K562 (cell line): ENCODE results near the gene HIPK1. TPM values are rescaled to one million over a fixed set of nuclear protein-coding genes. Genes with fewer than 3 reads are reported as not detected.

ENCODE experiments used
- ATAC-seq: fragments of 200-7000 bp; cut with Tn5 transposase; 3 replicates; pipeline ENCODE4 v1.9.1; 2020; ENCODE audit warnings: moderate library complexity
- BruUV-seq: library from RNA; stranded (reverse); fragments of 400-500 nt; replicated peaks from 2 replicates; lab custom pipeline; 2021; lab: Mats Ljungman, UMichigan
- CTCF ChIA-PET: fragments of 300-600 bp; formaldehyde crosslinking; extraction: SDS; loops from one replicate; lab custom pipeline; 2021; ENCODE audit warnings: low intra/inter-chr PET ratio; lab: Yijun Ruan, JAX
- POLR2A ChIA-PET: fragments of 300-600, 350-650 bp; sonication (Branson Sonifier 250); formaldehyde crosslinking; extraction: SDS; loops from one replicate; lab custom pipeline; 2021; ENCODE audit warnings: antibody characterized with exemption, inconsistent platforms; lab: Yijun Ruan, JAX
- DNase-seq, 4 experiments: peaks; one replicate each; pipeline versions ENCODE4 v3.0.0 to v3.0.0-alpha.2; 2011 to 2018; ENCODE audit warnings: low spot score in 3 of 4, mixed read lengths in 3 of 4; ENCODE audit errors: extremely low read depth in 1 of 4
- FAIRE-seq: peaks from 2 replicates; lab custom pipeline; 2011; peaks lifted over from hg19 to GRCh38; lab: Jason Lieb, UNC
- H2AFZ ChIP-seq: 2 replicates; pipeline ENCODE4 v1.6.0; 2011; ENCODE audit warnings: low read depth, low read length, control low read depth, inconsistent platforms
- H3K27ac ChIP-seq: fragments of 200-600 bp; 3 replicates; pipeline ENCODE4 v1.8.0; 2011; ENCODE audit warnings: low read depth, mild to moderate bottlenecking, control low read depth, inconsistent platforms, low read length, moderate library complexity, mixed read lengths; ENCODE audit errors: extremely low read depth
- H3K27me3 ChIP-seq, 2 experiments: fragments of 300-600 bp in 1 of 2; 2 replicates in 1 of 2; 3 replicates in 1 of 2; pipeline versions ENCODE4 v1.6.0 to v1.8.0; 2011; ENCODE audit warnings: inconsistent platforms in 2 of 2, low read length in 2 of 2, mild to moderate bottlenecking in 1 of 2, mixed read lengths in 1 of 2, moderate library complexity in 1 of 2; ENCODE audit not compliant: control insufficient read depth in 2 of 2, insufficient read depth in 2 of 2
- H3K36me3 ChIP-seq: fragments of 300-600 bp; 3 replicates; pipeline ENCODE4 v1.8.0; 2011; ENCODE audit warnings: mild to moderate bottlenecking, low read length, inconsistent platforms; ENCODE audit not compliant: control insufficient read depth, insufficient read depth
- H3K4me1 ChIP-seq, 2 experiments: fragments of 200-600 bp in 1 of 2; replicated peaks in 1 of 2; 2 replicates in 1 of 2; 3 replicates in 1 of 2; pipeline versions ENCODE4 v1.5.1 to v1.8.0; 2011; ENCODE audit warnings: inconsistent platforms in 2 of 2, low read length in 2 of 2, mild to moderate bottlenecking in 1 of 2, mixed read lengths in 1 of 2, moderate library complexity in 1 of 2; ENCODE audit not compliant: control insufficient read depth in 2 of 2, insufficient read depth in 2 of 2
- H3K4me2 ChIP-seq: 2 replicates; pipeline ENCODE4 v1.6.1; 2011; ENCODE audit warnings: low read length, control low read depth, inconsistent platforms, mixed read lengths; ENCODE audit not compliant: insufficient read depth
- H3K4me3 ChIP-seq: fragments of 200-600 bp; sonication (generic), shearing (Covaris generic); 2 replicates; pipeline ENCODE4 v1.5.1; 2016; ENCODE audit warnings: control low read depth, inconsistent platforms
- H3K79me2 ChIP-seq: fragments of 200-600 bp; 3 replicates; pipeline ENCODE4 v1.8.0; 2011; ENCODE audit warnings: low read length, inconsistent platforms; ENCODE audit not compliant: control insufficient read depth, insufficient read depth
- H3K9ac ChIP-seq, 2 experiments: 2 replicates each; pipeline versions ENCODE4 v1.6.0 to v1.6.1; 2011; ENCODE audit warnings: low read depth in 2 of 2, low read length in 2 of 2, control low read depth in 1 of 2, inconsistent platforms in 1 of 2, mild to moderate bottlenecking in 1 of 2, mixed read lengths in 1 of 2; ENCODE audit not compliant: insufficient read depth in 1 of 2
- H3K9me1 ChIP-seq: one replicate; pipeline ENCODE4 v1.6.0; 2011; ENCODE audit warnings: inconsistent platforms, mild to moderate bottlenecking, low read length, moderate library complexity; ENCODE audit not compliant: control insufficient read depth, insufficient read depth
- H3K9me3 ChIP-seq: replicated peaks from 2 replicates; pipeline ENCODE4 v1.5.1; 2011; ENCODE audit warnings: low read depth, low read length, inconsistent platforms; ENCODE audit not compliant: control insufficient read depth, insufficient read depth
- H4K20me1 ChIP-seq: replicated peaks from 2 replicates; pipeline ENCODE4 v1.6.1; 2011; ENCODE audit warnings: low read length, inconsistent platforms, mixed read lengths; ENCODE audit not compliant: control insufficient read depth, insufficient read depth
- BDP1 ChIP-seq: IDR thresholded peaks from 3 replicates; pipeline ENCODE4 v1.6.1; 2011; ENCODE audit not compliant: insufficient read length, insufficient read depth
- IFI16 ChIP-seq: fragments of 250-450 bp; sonication (Bioruptor Pico); IDR thresholded peaks from 2 replicates; pipeline ENCODE4 v2.1.2; 2022; ENCODE audit warnings: mild to moderate bottlenecking, inconsistent platforms
- KDM2B ChIP-seq: fragments of 250-450 bp; sonication (Bioruptor Pico); IDR thresholded peaks from 2 replicates; pipeline ENCODE4 v1.8.0; 2021; ENCODE audit warnings: mild to moderate bottlenecking, moderate library complexity
- NR2C1 ChIP-seq, 2 experiments: fragments of 450-650 bp; IDR thresholded peaks; 2 replicates each; pipeline ENCODE4 v1.6.1; 2017; ENCODE audit warnings: mild to moderate bottlenecking in 2 of 2, antibody characterized with exemption in 1 of 2, inconsistent platforms in 1 of 2, missing compliant biosample characterization in 1 of 2, missing genetic modification characterization in 1 of 2
- PHF21A ChIP-seq: fragments of 450-650 bp; IDR thresholded peaks from 2 replicates; pipeline ENCODE4 v1.6.1; 2017; ENCODE audit warnings: low read depth, borderline replicate concordance
- RBM39 ChIP-seq: fragments of 200-400 bp; formaldehyde crosslinking; optimal IDR thresholded peaks from 2 replicates; pipeline ENCODE3; 2018; ENCODE audit warnings: low read depth, low read length
- RFX1 ChIP-seq: fragments of 450-650 bp; IDR thresholded peaks from 2 replicates; pipeline ENCODE4 v1.6.1; 2016; ENCODE audit warnings: mild to moderate bottlenecking, moderate library complexity
- RFX7 ChIP-seq: fragments of 250-450 bp; sonication (Bioruptor Pico); IDR thresholded peaks from 2 replicates; pipeline ENCODE4 v1.5.1; 2021; ENCODE audit warnings: mild to moderate bottlenecking
- YBX1 ChIP-seq: fragments of 450-650 bp; IDR thresholded peaks from 2 replicates; pipeline ENCODE4 v1.7.1; 2016; ENCODE audit warnings: mild to moderate bottlenecking
- ZC3H4 ChIP-seq: sonication (generic); formaldehyde crosslinking; IDR thresholded peaks from 2 replicates; pipeline ENCODE4 v1.9.0; 2021; ENCODE audit warnings: missing genetic modification reagents, borderline replicate concordance
- ZNF639 ChIP-seq, 2 experiments: fragments of 200-800 bp in 1 of 2; sonication (Bioruptor generic) in 1 of 2; sonication (generic) in 1 of 2; formaldehyde crosslinking in 1 of 2; IDR thresholded peaks in 1 of 2; conservative IDR thresholded peaks in 1 of 2; 2 replicates each; pipeline versions ENCODE4 v1.5.0 to v1.6.1; 2016 to 2020; ENCODE audit warnings: missing compliant biosample characterization in 1 of 2, missing genetic modification characterization in 1 of 2, missing genetic modification reagents in 1 of 2
- ZNF695 ChIP-seq: fragments of 450-650 bp; formaldehyde crosslinking; IDR thresholded peaks from 2 replicates; pipeline ENCODE4 v1.4.0; 2020; ENCODE audit warnings: mild to moderate bottlenecking, moderate library complexity
- ZNF740 ChIP-seq, 3 experiments: fragments of 200-800 bp in 1 of 3; sonication (Bioruptor generic) in 1 of 3; sonication (generic) in 1 of 3; formaldehyde crosslinking in 1 of 3; IDR thresholded peaks; 2 replicates each; pipeline versions ENCODE4 v1.6.1 to v1.8.0; 2016 to 2022; ENCODE audit warnings: mild to moderate bottlenecking in 2 of 3, missing compliant biosample characterization in 2 of 3, missing genetic modification characterization in 2 of 3, missing genetic modification reagents in 1 of 3
- WGBS: fragments of 100-300 bp; shearing (Covaris generic); methylation state at CpG from one replicate; pipeline ENCODE4 v1.1.6; 2016; ENCODE audit warnings: low coverage, mixed read lengths; ENCODE audit not compliant: insufficient coverage; ENCODE audit errors: missing lambda C conversion rate; 5-methylcytosine and 5-hydroxymethylcytosine counted together
- in situ Hi-C: fragments of 300-500 bp; cut with MboI; formaldehyde crosslinking; loops from 4 replicates; pipeline ENCODE4 v1.15.0; 2018; ENCODE audit warnings: inconsistent platforms, mixed read lengths
- intact Hi-C: fragments of 100-400 bp; cut with micrococcal nuclease; formaldehyde crosslinking; loops from 2 replicates; pipeline ENCODE4 v1.14.2; 2022
- polyA plus RNA-seq, 8 experiments: library from polyadenylated mRNA; depleted of rRNA in 4 of 8; stranded (reverse) in 5 of 8; unstranded in 3 of 8; fragments of >200 nt; fragmentation: Nextera tagmentation in 2 of 8; fragmentation: Illumina TruSeq in 1 of 8; extraction: Ambion mirVana in 2 of 8; extraction: Trizol in 1 of 8; gene quantifications; 2 replicates each; pipeline versions ENCODE4 v1.2.1 to v1.2.3, GENCODE V29; 2011 to 2014; ENCODE audit warnings: inconsistent platforms in 1 of 8, missing spikeins in 1 of 8
- total RNA-seq, 7 experiments: library from RNA; depleted of rRNA in 6 of 7; stranded (reverse); fragments of >200 nt in 6 of 7; fragmentation: Illumina TruSeq in 2 of 7; extraction: Trizol in 2 of 7; gene quantifications; 2 replicates each; pipeline versions ENCODE4 v1.2.1 to v1.2.3, GENCODE V29; 2011 to 2021; ENCODE audit warnings: low replicate concordance in 1 of 7
- TF ChIP-seq, protein P1 (sequence below): fragments of 250-450 bp; sonication (Bioruptor Pico); IDR thresholded peaks from 2 replicates; pipeline ENCODE4 v1.4.0; 2020; ENCODE audit warnings: mild to moderate bottlenecking, moderate library complexity, borderline replicate concordance
- TF ChIP-seq, protein P2 (sequence below): fragments of 250-450 bp; sonication (Bioruptor Pico); IDR thresholded peaks from 2 replicates; pipeline ENCODE4 v1.8.0; 2021; ENCODE audit warnings: moderate library complexity, mild to moderate bottlenecking, inconsistent platforms

The HIPK1 gene
- total and polyA plus RNA-seq, 9 of the 15 experiments (the other 6 are each of a cell fraction or from before 2014, with no cell fraction given) = 10.0 to 57.9 (median 29.6) TPM

DNA sequence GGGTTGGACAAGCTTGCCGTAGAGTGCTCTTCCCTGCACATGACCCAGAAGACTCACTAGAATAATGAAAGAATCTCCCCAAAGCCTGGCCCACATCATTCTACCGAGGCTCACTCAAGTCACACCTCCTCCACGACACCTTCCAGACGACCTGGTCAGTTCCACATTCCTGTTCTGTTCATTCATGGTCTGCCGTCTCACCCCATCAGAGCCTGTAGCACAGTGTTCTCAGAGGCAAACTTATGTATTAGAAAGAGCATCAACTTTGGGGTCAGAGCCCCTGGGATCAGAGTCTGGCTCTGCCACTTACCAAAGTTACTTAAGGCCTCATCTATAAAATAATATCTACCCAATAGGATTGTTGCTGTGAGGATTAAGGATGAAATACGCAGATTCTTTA, 57.7 kb downstream of the HIPK1 start (continued):
- TF ChIP-seq ZNF740 (CRISPR knock-in tag; IDR thresholded peaks at IDR 0.05) = no peak
- TF ChIP-seq ZNF740 (tag; IDR thresholded peaks at IDR 0.05) = no peak
- TF ChIP-seq ZNF639 (CRISPR knock-in tag; conservative IDR thresholded peaks at IDR 0.05 in 1 of 2, IDR thresholded peaks at IDR 0.05 in 1 of 2) = no peak

DNA sequence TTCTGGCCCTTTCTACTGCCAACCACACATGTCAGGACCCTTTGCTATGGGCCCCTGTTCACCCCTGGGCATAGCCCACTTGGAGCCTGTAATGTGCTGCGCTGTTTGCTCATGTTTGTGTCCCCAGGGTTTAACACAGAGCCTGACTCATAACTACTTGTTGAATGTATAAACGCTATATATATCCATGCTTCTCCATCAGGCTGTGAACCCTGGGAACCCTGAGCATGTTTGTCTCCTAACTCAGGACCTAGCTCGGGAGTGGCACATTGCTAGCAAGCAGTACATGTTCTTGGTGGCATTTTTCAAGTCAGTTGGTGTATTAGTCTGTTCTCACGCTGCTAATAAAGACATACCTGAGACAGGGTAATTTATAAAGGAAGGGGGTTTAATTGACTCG, 58.1 kb downstream of the HIPK1 start:
- H4K20me1 ChIP-seq = no peaks in the 10 kb centered on the region
- no peak overlapping the region for H2AFZ ChIP-seq
- H3K9me1 ChIP-seq = no peaks in the 10 kb centered on the region
- no peak for ATAC-seq
- no peaks in the 10 kb centered on the region for H3K36me3 ChIP-seq
- ChIA-PET CTCF (no interaction called here), POLR2A (interaction anchor here (2.0 kb wide), 1 partner anchor 8 kb away, joined by 4 read pairs; no protein-coding TSS in a partner anchor)
- no peaks in the 10 kb centered on the region for H3K9me3 ChIP-seq
- no peak overlapping the region for H3K27ac ChIP-seq
- no peak for DNase-seq
- FAIRE-seq = no peak
- no peaks in the 10 kb centered on the region for H3K79me2 ChIP-seq
- intact Hi-C loops = no loop called here
- TF ChIP-seq, protein P1, sequence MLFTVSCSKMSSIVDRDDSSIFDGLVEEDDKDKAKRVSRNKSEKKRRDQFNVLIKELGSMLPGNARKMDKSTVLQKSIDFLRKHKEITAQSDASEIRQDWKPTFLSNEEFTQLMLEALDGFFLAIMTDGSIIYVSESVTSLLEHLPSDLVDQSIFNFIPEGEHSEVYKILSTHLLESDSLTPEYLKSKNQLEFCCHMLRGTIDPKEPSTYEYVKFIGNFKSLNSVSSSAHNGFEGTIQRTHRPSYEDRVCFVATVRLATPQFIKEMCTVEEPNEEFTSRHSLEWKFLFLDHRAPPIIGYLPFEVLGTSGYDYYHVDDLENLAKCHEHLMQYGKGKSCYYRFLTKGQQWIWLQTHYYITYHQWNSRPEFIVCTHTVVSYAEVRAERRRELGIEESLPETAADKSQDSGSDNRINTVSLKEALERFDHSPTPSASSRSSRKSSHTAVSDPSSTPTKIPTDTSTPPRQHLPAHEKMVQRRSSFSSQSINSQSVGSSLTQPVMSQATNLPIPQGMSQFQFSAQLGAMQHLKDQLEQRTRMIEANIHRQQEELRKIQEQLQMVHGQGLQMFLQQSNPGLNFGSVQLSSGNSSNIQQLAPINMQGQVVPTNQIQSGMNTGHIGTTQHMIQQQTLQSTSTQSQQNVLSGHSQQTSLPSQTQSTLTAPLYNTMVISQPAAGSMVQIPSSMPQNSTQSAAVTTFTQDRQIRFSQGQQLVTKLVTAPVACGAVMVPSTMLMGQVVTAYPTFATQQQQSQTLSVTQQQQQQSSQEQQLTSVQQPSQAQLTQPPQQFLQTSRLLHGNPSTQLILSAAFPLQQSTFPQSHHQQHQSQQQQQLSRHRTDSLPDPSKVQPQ (CRISPR knock-in tag) = no peak
- TF ChIP-seq IFI16 (CRISPR knock-in tag) = no peak
- TF ChIP-seq PHF21A = no peak
- TF ChIP-seq, protein P2, sequence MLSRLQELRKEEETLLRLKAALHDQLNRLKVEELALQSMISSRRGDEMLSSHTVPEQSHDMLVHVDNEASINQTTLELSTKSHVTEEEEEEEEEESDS (CRISPR knock-in tag) = no peak
- no peak for TF ChIP-seq BDP1
- TF ChIP-seq ZNF695 (CRISPR knock-in tag) = no peak
- no peak for TF ChIP-seq RFX7 (CRISPR knock-in tag)
- no peak for TF ChIP-seq RFX1
- TF ChIP-seq RBM39 = no peak
- TF ChIP-seq NR2C1 (IDR thresholded peaks at IDR 0.05) = no peak
- TF ChIP-seq NR2C1 (tag; IDR thresholded peaks at IDR 0.05) = no peak
- no peak for TF ChIP-seq YBX1
- TF ChIP-seq KDM2B (CRISPR knock-in tag) = no peak
- TF ChIP-seq ZC3H4 (CRISPR knock-in tag) = no peak
- TF ChIP-seq, all 486 proteins: peak for 0
- BruUV-seq = no TSS peak
- in situ Hi-C loops = loop anchor here (10.0 to 25.0 kb wide), 2 partner anchors 288 to 1075 kb away; no protein-coding TSS in a partner anchor
- no peak overlapping the region for H3K9ac ChIP-seq
- H3K4me3 ChIP-seq = no peak overlapping the region
- H3K4me1 ChIP-seq = peaks cover 0 to 7% of the 10 kb centered on the region in 2 experiments; a peak in 1 of 5 replicates
- no peak overlapping the region for H3K4me2 ChIP-seq
- WGBS = 1% methylated on average over 5 of the region's 5 CpGs
- peaks cover 15 to 42% of the 10 kb centered on the region in 2 experiments; a peak in 4 of 5 replicates for H3K27me3 ChIP-seq
